GM19455 (cell line): ENCODE data around the gene ABAT.

ENCODE experiments used
- ATAC-seq: cut with Tn5 transposase; IDR thresholded peaks from one replicate; pipeline ENCODE4 v1.9.1; 2021; ENCODE audit not compliant: unreplicated experiment

The ABAT gene

DNA sequence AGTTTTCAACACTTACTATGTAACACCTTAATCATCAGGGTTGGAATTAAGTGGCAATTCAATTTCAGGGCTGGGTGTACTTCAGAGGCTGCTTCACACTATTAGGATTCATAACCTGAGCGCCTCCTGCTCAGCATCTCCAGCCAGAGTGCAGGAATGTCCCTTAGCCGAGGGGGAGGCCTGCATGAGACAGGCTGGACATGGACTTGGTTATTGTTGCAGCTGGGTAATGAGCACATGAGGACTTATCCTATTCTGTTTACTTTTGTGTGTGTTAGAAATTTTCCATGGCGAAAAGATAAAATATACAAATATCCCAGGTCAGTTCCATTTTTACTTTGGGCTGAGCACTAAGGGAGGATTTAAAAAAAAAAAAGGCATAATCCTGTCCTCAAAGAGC lies 133.6 kb downstream of the ABAT start:
- no peak for ATAC-seq

DNA sequence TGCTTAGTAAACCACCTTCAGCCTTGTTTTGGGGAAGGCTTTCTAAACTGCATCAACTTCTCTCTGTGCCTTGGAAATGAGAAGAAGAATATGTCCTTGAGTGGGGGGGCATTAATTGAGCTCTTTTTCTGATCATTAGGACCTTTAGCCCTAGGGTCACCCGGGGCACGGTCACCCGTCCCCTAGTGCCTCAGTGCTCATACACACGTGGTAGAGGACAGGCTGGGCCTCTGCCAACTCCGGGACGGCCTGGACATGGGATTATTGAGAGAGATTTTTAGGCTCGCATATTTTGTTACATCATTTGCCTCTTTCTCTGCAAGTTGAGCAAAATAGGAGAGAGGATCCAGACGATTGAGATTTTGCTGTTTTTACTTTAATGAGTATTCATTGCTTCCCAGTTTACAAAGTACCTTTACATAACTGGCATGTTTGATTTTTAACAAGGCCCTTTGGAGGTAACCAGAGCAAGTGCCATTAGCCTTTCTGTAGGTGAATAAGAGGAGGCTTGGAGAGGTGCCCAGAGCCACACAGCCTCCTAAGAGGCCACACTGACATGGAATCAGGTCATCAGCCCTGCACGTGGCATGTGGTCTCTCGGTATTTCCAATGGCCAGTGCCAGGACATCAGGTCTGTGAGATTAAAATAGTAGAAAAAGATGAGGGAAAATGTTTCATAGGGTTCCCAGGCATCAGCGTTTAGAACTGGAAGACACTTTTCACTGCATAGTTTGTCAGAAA lies 134.4 kb downstream of the ABAT start:
- no peak for ATAC-seq

DNA sequence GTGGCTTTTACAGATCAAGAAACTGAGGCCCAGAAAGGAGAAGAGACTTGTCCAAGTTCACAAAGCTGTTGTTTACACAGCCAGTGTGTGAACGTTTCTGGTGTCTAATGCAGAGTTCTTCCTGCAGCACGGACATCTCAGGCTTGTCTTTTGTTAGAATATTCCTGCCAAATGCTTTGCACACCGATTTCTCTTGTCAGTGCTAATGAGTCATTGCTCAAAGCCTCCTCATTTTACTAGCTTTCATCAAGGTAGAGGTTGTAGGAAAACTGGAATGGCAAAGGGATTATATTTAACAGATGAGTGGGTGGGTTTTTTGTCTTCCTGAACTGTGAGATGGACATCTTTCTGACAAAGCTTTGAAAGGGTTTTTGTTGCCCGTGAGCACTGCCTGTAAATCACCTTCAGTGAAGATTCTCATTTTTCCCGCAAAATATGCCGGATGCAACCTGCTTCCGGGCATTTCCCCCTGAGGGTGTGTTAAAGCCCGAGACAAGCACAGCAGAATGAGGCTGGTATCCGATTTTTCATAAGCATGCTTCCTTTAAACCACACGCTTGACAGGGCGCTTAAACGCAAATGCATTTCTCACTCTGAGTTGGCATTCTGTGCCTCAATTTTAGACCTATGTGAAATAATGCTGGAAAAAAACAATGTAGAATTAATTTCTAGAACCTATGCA lies 137.9 kb downstream of the ABAT start:
- no peak for ATAC-seq

DNA sequence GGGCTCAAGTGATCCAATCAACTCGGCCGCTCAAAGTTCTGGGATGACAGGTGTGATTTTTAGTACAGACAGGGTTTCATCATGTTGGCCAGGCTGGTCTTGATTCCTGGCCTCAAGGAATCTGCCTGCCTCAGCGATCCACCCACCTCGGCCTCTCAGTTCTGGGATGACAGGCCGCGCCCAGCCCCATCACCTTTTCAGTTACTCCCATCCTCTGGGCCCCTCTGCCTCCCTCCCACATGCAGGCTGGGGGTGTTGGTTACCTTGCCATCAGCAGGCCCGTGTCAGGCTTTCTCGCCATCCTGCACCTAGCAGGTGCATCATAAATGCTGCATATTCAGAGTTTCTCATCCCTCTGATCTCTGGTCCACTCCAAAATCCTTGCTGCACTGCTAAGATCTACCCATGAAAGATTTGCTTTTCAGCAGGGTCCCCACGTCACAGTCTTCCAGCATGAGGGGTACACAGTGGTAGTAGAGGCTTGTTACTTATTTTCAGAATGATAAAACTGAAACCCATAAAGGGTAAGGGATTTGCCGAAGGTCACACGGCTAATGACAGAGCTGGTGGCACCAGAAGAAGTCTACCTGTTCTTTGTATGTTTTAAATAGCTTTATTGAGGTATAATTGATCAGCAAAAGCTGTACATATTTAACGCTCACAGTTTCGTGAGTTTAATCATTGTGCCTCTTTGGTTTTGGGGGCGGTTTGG lies 139.8 kb downstream of the ABAT start:
- ATAC-seq, result no peak

DNA sequence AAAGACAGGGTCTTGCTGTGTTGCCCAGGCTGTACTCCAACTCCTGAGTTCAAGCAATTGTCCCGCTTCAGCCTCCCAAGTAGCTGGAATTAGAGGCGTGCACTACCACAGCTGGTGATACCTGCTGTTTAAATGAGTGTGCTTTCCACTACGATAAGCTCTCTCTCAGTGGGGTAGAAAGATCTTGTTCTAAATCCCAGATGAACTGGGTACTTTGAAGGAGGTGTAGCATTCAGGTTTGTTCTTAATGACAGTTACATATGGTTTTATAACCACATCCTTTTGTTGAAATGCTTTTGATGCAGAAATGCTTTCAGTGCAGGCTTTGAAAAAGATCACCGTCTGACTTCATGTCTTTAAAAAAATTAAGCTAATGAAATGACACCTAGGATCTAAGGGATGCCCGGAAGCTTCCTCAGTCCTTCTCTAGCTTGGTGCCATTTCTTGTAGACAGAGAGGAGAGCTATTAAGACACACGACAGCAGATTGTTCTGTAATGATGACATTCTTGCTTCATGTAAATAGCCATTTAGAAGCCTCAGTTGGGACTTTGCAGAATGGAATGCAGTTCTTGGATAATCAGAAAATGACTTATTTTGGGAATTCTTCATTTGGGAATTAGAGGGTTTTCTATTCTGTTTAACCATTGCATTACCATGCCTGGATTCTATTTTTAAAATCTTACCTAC lies 142.7 kb downstream of the ABAT start:
- ATAC-seq, result no peak

DNA sequence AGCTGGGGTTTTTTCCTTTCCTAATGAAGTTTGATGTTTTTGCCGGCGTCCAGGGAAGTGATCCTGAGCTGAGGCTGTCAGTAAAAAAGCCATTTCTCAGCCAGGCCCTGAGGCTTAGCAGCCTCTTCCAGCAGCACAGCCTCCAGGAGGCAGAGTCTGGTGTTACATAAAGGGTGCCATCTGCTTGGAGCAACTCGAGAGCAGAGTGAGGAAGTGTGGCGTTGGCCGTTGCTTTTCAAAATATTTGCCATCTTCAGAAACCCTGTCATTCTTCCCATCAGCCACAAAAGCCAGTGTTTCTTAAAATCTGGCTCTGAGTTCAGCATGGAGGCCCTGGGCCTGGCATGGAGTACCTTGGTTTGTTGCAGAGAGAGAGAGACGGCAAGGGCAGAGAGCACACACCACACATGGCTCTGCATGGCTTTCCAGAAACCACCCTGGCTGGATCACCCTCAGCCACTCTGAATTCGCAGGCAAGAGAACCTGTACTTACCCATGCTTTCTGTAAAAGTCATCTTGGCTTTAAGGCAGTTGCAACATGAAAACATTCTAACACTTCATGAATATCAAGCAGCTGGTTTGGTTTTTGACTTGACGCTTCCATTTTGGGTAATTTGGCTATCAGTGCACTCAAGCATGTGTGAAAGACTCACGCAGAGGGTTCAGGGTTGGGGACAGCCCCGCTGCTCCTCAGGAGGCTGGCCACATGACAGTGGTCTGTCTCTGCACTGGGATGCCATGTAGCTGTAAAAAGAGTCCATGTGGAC lies 144.3 kb downstream of the ABAT start:
- no peak for ATAC-seq

DNA sequence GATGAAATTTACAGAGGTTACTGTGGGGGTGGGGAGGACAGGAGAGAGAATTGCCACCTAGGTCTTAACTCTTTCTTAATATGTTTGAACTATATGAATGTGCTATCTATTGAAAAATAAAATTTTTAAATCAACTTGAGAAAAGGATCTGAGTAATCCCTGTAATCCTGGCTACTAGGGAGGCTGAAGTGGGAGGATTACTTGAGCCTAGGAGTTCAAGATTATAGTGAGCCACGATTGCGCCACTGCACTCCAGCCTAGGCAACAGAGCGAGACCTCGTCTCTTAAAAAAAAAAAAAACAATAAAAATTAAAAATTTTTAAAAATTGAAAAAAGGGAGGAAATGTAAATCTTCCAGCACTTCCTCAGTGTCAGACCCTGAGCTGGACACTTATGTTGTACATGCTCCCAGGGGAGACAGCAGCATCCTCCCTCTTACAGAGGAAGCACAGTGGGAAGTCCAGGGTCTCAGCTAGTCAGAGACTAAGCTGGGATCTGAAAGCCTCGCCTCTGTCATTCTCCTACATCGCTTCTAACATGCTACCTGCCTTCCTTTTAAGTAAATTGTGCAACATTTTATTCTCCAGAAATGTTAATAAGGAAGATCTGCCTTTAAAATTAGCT lies 145.1 kb downstream of the ABAT start:
- ATAC-seq, result no peak

DNA sequence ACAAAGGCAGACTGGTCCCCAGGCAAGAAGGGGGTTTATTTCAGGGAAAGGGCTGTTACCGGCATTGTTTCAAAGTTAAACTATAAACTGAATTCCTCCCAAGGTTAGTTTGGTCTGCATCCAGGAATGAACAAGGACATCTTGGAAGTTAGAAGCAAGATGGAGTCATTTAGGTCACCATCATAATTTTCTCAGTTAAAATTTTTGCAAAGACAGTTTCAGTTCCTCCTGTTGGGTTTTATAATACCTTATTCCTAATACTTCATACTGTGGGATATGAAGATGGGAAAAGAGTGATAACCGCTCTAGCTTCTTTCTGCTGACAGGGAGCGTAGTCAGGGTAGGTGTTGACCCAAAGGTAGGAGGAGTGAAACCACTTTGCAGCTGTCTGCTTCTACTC lies 148.0 kb downstream of the ABAT start:
- ATAC-seq, result no peak

DNA sequence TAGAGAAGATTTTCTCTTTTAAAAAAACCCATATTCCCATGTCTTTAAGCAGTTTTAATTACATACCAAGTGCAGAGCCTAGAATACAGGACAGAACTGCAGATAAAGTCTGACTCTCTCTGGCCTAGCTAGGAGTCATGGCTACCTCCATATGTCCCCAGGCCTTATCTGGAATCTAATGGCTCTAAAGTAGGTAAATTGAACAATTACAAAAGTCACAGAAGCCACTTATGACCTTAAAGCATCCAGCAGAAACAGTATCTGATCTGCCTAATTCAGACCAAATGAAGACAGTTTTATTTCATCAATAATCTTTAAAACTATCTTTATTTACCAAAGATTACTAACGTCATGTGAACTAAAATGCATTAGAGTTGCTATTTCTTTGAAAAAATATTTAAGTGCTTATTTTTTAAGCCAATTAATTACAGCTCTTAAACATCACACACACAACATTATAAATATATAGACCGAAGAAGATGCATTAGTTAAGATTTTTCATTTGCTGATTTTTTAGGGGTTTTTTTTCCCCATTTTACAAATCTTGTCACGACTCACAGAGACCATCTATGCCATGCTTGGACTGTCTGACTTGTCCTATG lies 152.0 kb downstream of the ABAT start:
- ATAC-seq, result no peak

DNA sequence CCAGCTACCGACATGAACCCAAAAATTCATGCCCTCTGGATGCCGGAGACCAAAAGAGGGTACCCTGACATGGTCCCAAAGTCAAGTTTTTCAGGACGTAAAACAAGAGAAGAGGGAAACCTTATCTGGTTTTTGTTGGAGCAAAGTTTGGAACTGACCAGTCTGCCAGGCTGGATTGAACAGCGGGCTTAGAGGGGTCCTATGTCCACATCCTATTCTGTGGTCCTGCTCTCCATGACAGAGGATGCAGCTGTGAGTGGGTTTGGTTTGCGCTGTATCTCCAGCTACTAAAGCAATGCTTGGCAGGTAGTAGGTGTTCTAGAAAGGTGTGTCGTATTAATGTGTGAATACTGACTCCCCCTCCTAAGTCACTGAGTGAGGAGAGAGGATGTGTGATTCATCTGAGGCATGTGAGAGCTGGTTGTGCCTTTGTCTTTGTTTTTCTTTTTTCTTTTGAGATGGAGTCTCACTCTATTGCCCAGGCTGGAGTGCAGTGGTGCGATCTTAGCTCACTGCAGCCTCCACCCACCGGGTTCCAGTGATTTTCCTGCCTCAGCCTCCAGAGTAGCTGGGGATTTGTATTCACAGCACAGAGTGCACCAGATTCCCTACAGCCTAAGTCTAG lies 154.2 kb downstream of the ABAT start:
- no peak for ATAC-seq

DNA sequence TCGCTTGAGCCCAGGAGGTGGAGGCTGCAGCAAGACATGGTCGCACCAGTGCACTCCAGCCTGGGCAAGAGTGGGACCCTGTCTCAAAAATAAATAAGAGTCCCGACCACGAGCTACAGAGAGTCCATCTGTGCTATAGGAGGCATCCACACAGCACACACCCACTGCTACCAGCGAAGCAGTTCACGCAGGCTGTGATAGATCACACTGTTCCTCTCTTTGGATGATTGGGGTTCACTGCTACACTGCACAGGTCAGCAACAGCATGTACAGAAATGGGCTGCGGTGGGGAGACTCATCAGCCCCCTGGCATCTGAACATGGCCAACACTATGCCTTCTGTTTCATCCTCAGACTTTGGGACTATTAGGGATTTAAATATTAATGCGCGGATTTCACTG lies 157.0 kb downstream of the ABAT start:
- no peak for ATAC-seq

DNA sequence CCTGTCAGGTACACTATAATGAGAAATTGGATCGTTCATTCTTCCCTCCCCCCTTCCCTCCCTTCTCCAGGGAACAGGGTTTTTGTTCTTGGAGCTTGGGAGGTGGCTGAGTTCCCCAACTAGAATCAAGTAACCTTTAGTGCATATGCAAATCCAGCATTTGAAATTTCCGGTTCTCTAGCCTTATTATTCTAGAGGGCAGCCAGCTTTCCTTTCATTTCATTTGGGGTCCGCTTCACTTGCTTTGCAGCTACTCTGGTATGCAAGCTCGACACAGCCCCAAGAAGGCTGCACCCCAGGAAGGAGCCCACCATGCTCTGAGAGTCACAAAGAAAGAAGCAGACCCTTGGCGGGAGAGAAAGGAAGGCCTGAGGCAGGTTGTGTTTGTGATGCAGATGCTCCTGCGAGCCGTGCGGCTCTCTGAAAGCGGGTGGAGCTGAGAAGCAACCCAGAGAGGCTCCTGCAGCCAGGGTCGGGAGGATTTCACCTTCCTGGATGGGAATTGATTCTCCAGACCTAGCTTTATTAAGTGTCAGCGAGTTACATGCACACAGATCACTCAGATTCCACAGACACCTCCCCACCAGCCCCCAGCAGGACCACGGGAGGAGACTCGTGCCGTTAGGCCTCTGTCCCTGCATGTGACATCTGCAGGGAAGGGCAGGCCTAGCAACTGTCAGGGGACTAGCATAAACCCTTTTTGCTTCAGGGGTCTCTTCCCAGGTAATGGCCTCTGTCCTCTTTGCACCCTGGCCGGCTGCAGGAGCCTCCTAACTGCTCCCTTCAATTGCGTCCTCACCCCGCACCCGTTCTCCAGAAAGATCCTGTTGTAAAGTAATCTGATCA lies 157.7 kb downstream of the ABAT start:
- no peak for ATAC-seq

DNA sequence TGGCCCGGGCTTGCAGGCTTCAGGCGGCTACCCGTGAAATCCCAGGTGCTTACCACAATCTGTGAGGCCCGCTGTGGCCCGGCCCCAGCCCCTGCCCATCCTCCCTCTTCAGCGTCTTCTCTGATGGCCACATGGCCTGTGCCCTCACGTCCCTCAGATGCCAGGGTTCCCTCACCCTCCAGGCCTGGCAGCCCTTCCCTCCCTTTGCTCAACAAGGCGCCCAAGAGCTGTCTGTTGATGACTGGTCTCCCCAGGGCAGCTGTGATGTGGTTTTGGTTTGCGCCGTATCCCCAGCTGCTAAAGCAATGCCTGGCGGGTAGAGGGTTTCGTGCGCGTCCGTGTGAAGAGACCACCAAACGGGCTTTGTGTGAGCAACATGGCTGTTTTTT lies 158.3 kb downstream of the ABAT start:
- ATAC-seq, result no peak
